OCI-LY3 (cell line): ENCODE results near the gene KCNMA1.

ENCODE experiments used
- CTCF ChIP-seq: fragments of 200-600, 300-600 bp; sonication (generic); IDR thresholded peaks from 2 replicates; pipeline ENCODE4 v1.5.1; 2014; ENCODE audit warnings: antibody characterized with exemption, low read length, low read depth
- EZH2phosphoT487 ChIP-seq: fragments of 200-600 bp; shearing (Covaris generic); IDR thresholded peaks from 2 replicates; pipeline ENCODE4 v1.6.1; 2018; ENCODE audit warnings: antibody characterized with exemption, mixed run types, low read depth

GRCh38 chr10:77622889-77623291, 14.7 kb downstream of the KCNMA1 start:
- TF ChIP-seq CTCF (no peak), EZH2phosphoT487 (no peak)
